ENCODE results near the gene CMTM4.
"Not testable (repeated sequence)": the region's sequence is repeated elsewhere in the genome, so short reads cannot be mapped to it uniquely, and the experiment has no call there.

CMTM4 gene

GRCh38 chr16:66592814-66593213 is 103.7 kb downstream of the CMTM4 start:
- DNase-seq (ENCODE audit: low read depth): no peak

- DNase-seq (ENCODE audit: low read depth): no peak
These were observed 104.3 kb downstream of the CMTM4 start for GRCh38 chr16:66592241-66592640.

GRCh38 chr16:66591018-66591417 is 105.5 kb downstream of the CMTM4 start:
- DNase-seq (ENCODE audit: low read depth): no peak

- DNase-seq (ENCODE audit: low read depth): no peak
These were observed 106.2 kb downstream of the CMTM4 start for GRCh38 chr16:66590322-66590721.

- DNase-seq (ENCODE audit: low read depth): peak; percentile 53
These were observed 107.4 kb downstream of the CMTM4 start for GRCh38 chr16:66588981-66589713.

GRCh38 chr16:66587881-66588600 is 108.5 kb downstream of the CMTM4 start:
- DNase-seq (ENCODE audit: low read depth): no peak

- DNase-seq (ENCODE audit: low read depth): no peak
These were observed 110.9 kb downstream of the CMTM4 start for GRCh38 chr16:66585481-66586239.

- DNase-seq (ENCODE audit: low read depth): peak; percentile 39
These were observed 115.1 kb downstream of the CMTM4 start for GRCh38 chr16:66581246-66581952.

GRCh38 chr16:66580605-66581209 is 115.8 kb downstream of the CMTM4 start:
- peak; percentile 75 for DNase-seq (ENCODE audit: low read depth)

- no peak for DNase-seq (ENCODE audit: low read depth)
These were observed 117.7 kb downstream of the CMTM4 start, which contains the start of gene CMTM2 for GRCh38 chr16:66578651-66579531. TSS of gene CMTM2 (plus strand) at chr16:66579463. CDS start at chr16:66579608, 145 bp downstream.

GRCh38 chr16:66576296-66576695 is 120.2 kb downstream of the CMTM4 start:
- no peak for DNase-seq (ENCODE audit: low read depth)

- no peak for DNase-seq (ENCODE audit: low read depth)
These were observed 121.5 kb downstream of the CMTM4 start for GRCh38 chr16:66575060-66575459.

- no peak for DNase-seq (ENCODE audit: low read depth)
These were observed 122.0 kb downstream of the CMTM4 start for GRCh38 chr16:66574531-66574930.

GRCh38 chr16:66574081-66574480 is 122.5 kb downstream of the CMTM4 start:
- DNase-seq (ENCODE audit: low read depth): peak; percentile 56

GRCh38 chr16:66572356-66572755 is 124.2 kb downstream of the CMTM4 start:
- DNase-seq (ENCODE audit: low read depth): no peak

- peak; percentile 86 for DNase-seq (ENCODE audit: low read depth)
These were observed 126.6 kb downstream of the CMTM4 start for GRCh38 chr16:66569827-66570405.

GRCh38 chr16:66569131-66569530 is 127.4 kb downstream of the CMTM4 start:
- peak; percentile 67 for DNase-seq (ENCODE audit: low read depth)

GRCh38 chr16:66568355-66568754 is 128.2 kb downstream of the CMTM4 start:
- DNase-seq (ENCODE audit: low read depth): peak; percentile 56

GRCh38 chr16:66567270-66567669 is 129.3 kb downstream of the CMTM4 start:
- not testable (repeated sequence) for DNase-seq (ENCODE audit: low read depth)
